Stomach (tissue), 4 donors: ENCODE data around the gene FGA.

Experiments used
- CTCF ChIP-seq, 7 experiments: fragments of 450-650 bp in 4 of 7; fragments of 200-600 bp in 3 of 7; sonication (generic) in 3 of 7; IDR thresholded peaks; one replicate each; pipeline ENCODE4 v1.5.1; 2016 to 2019; ENCODE audit warnings: antibody characterized with exemption in 7 of 7, control low read depth in 2 of 7, mild to moderate bottlenecking in 1 of 7
- EP300 ChIP-seq: sonication (generic); formaldehyde crosslinking; IDR thresholded peaks from one replicate; pipeline ENCODE4 v1.6.1; 2017; ENCODE audit warnings: antibody characterized with exemption
- POLR2A ChIP-seq, 4 donors: fragments of 450-650 bp; IDR thresholded peaks; one replicate each; pipeline ENCODE4 v1.6.1; 2016; ENCODE audit warnings: antibody characterized with exemption in 4 of 4, control low read depth in 2 of 4, mild to moderate bottlenecking in 1 of 4, moderate library complexity in 1 of 4
- POLR2AphosphoS5 ChIP-seq, 3 donors: sonication (generic); formaldehyde crosslinking; IDR thresholded peaks; one replicate each; pipeline ENCODE4 v1.6.1; 2016; ENCODE audit warnings: antibody characterized with exemption in 3 of 3

GRCh38 chr4:154549894-154550790 is 40.4 kb downstream of the FGA start, which contains the start of gene PLRG1:
- TF ChIP-seq CTCF (IDR thresholded peaks at IDR 0.05) (peak in 5 of 7 experiments; percentile 18 to 70 (median 36)), POLR2A (IDR thresholded peaks at IDR 0.05) (peak in 2 of 4 donors; percentile 53 to 55), POLR2AphosphoS5 (IDR thresholded peaks at IDR 0.05) (peak; percentile 56 to 92 (median 77)), EP300 (no peak)
